ENCODE measurements around the gene CHRNA5.
"Not testable (repeated sequence)": the region's sequence is repeated elsewhere in the genome, so short reads cannot be mapped to it uniquely, and the experiment has no call there.

Gene CHRNA5

DNA sequence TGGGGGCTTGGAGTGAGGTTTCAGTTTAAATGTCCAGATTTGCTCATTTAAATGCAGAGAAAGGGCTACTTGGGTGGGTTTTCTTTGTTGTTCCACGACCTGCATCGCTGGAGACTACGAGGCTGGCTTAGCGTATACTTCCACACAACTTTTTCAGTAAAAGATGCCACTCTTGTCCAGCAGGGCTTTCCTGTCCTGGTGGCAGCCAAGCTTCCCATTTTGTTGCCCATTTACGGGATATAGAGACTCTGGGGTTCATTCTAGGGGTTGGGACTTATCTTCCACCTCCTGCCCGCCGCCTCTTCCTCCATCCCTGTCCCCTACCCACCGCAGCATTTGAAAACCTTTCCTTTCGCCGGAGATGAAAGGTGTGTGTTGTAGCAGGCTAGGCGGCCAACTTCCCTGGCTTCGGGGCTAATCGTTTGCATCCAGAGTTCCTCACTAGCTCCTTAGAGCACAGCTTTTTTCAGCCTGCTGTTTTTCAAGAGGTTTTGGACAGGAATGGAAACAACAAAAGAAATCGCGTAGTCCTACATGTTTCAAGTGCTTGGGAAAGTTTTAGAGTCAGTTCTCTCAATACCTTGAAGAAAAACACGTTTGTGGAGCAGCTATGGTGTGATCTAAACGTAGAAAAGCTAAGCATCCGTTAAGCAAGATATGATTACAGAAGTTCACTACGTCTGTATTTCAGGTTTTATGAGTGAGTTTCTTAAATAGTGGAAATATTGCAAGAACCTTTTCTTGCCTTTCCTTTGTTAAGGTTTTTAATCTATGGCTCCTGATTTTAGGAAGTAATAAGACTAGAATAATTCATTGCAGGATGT, 843 bp downstream of the CHRNA5 start:
- peak; percentile 8 for DNase-seq

DNA sequence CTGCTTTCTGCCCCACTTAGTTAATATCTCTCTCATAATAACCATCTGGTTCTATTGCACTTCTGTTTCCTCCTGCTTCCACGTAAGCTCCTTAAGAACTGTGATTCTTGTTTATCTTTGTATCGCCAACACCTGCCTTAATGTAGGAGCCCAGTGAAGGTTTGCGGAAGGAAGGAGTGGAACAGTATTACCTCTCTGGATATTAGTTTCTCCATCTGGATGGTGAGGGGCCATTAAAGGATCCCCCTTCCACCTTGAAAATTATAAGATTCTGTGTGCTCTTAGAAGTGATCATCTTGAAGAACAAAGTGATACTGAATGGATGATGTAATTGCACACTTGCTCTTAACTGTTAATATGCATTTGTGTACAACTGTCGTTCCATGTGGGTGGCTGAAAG, 2.2 kb downstream of the CHRNA5 start:
- DNase-seq: no peak

DNA sequence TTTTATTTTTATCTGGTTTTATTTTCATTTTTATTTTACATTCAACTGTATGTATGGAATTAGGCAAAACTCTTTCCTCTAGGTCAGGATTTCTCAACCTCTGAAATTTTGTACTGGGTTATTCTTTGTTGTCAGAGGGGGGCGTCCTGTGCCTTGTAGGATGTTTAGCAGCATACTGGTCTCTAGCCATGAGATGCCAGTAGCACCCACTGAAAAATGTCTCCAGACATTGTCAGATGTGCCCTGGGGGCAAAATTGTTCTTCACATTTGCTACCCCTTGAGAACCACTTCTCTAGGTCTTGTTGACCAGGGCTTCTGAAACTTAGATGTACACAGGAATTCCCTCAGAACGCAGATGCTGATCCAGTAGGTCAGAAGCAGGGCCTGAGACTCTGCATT, 5.4 kb downstream of the CHRNA5 start:
- no peak for DNase-seq

DNA sequence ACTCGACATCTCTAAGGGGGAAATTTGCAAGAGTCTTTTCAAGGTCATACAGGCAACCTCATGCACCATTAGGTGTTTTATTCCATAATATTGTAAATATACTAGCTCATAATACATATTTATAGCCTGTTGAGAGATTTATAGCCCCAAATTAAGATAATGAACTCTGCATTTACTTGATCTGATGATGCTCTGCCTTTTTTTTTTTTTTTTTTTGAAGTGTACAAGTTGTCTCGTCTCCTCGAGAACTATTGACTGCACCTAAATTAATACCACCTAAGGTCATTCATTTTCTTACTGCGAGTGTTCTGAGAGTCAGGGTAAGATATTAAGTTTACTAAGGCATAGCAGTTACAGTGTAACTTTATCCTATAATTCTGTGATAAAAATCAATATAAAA, 6.1 kb downstream of the CHRNA5 start:
- no peak for DNase-seq

DNA sequence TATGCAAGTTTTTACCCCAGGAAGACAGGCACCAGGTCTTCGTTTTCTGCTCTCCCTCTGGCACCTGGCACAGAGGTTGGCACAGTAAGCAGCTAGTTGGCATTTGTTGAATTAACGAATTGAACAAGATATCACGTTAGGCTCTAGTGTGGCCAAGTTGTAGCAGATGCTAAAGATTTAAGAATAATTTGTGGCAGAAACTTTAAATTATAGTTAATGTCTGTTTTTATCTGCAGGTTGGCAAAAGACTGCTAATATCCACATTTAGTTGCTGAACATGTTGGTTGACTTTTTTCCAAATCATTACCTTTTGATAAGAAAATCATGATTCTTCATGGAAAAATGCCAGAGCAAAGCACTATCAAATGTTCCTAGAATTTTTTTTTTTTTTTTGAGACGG, 8.1 kb downstream of the CHRNA5 start:
- no peak for DNase-seq

DNA sequence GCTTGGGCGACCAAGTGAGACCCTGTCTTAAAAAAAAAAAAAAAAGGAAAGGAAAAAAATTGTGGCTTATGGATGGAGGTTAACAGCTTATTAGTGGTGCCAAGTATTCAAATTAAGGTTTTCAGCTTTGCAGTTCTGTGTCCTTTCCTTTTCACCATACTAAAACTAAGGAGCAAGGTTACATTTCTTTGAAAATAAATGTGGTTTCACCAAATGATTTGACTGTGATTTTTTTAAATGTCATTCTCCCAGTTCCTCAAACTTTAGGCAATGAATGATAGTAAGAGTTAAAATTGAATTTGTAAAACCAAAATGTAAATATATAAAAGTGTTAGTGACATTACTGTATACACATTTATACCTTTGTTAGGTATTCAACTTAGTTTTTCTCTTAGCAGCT, 9.6 kb downstream of the CHRNA5 start:
- DNase-seq: no peak

DNA sequence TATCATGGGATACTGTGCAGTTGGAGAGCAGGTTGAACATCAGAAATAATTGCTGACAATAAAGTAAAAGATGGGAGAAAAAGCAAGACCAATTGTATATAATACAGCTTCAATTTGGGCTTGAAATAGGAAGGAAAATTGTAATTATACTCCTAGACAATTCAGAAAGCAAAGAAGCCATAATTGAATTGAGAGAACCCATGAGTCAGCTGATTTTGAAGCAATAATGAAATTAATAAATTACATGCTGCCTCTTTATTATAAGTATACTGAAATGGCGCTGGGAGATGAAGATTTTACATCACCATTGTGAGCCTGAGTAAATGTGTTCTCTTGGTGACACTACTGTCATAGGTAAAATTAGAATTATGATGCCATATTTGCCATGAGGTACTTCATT, 32.3 kb downstream of the CHRNA5 start:
- DNase-seq: no peak

DNA sequence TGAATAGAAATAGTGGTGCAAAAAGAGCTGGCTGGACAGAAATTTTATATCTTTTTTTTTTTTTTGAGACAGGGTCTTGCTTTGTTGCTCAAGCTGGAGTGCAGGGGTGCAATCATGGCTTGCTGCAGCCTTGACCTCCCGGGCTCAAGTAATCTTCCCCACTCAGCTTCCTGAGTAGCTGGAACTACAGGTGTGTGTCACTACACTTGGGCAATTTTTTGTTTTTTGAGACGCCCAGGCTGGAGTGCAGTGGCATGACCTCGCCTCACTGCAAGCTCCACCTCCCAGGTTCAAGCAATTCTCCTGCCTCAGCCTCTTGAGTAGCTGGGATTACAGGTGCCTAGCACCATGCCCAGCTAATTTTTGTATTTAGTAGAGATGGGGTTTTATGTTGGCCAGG, 33.0 kb downstream of the CHRNA5 start:
- no peak for DNase-seq

DNA sequence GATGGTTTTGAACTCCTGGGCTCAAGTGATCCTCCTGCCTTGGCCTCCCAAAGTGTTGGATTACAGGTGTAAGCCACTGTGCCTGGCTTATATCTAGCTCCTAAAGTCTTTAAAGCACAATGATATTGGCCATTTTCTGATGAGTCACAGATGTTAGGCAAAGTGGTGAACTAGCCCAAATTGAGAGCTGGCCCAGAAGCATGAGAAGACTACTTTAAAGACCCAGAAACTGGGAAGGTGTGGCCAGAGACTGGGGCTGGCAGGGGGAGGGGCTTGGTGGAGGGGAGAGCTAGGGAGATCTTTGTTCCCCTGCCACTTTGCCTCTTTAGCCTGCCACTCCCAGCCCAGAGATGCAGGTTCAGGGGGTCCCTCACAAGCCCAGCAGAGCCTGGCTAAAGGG, 33.9 kb downstream of the CHRNA5 start:
- no peak for DNase-seq

DNA sequence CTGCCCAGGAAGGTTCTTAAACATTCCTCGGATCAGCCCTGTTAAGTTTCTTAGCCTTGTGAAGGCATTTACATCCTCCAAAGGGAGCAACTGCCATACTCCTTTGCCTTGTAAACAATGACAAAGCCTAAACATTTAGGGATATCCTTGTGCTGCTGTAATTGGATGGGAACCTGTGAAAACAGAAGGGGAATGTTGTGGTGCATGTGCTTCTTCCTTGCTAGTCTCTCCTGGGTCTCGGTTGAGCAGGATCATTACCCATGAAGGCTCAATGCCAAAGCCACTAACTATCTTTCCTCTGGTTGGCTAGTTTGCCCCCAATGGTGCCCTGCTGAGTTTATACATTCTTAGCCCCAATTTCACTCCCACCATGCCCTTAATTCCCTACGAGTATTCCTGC, 38.1 kb downstream of the CHRNA5 start:
- no peak for DNase-seq

DNA sequence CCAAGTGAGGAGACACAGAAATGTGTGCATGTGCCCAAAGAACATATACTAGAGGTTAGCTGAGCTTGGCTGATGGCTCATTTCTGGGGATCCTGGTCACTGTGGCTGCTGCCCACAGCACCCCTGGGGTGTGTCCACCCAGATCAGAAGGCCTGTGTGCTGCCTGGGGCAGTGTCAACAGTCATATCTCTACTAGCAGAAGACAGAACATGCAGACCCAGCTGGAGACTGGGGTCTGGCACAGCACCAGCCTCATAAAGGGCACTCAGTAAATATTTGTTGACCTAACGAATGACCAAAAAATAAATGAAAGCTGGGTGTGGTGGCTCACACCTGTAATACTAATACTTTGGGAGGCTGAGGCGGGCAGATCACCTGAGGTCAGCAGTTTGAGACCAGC, 39.1 kb downstream of the CHRNA5 start:
- no peak for DNase-seq

DNA sequence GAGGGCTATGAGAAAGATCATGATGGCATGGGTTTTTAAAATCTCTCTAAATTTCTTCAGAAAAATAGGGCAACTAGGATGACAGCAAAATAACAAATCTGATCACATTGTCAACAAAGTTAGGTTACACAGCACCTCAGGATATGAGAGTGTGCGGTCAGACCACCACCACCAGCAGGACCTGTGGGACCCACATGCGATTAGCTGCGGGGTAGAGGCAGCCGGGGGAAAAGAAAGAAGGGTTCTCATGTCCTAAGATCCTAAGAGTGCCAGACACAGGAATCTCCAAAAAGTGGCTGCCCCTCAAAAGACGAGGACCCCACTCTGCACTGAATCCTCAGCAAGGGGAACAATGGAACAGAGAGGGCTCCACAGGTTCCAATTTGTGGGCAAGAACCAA, 39.9 kb downstream of the CHRNA5 start:
- DNase-seq: no peak

DNA sequence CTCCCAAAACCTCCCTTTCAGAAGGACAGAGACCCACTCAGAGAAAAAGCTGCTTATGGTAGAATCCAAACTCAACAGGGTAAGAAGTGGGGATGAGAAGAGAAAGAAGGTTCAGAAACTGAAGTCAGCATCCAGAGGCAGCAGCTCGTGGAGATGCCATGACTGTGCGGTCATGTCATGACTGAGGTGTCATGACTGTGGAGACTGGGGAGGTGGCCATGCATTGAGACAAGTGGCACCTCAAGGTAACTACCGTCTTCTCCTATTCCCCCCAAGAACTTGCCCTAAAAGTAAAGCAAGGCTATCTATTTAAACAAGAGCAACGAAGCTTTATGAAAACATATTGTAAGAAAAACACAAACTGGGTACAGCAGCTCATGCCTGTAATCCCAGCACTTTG, 40.4 kb downstream of the CHRNA5 start:
- DNase-seq: no peak

DNA sequence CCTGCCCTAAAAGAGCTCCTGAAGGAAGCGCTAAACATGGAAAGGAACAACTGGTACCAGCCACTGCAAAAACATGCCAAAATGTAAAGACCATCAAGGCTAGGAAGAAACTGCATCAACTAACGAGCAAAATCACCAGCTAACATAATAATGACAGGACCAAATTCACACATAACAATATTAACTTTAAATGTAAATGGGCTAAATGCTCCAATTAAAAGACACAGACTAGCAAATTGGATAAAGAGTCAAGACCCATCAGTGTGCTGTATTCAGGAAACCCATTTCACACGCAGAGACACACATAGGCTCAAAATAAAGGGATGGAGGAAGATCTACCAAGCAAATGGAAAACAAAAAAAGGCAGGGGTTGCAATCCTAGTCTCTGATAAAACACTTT, 44.2 kb downstream of the CHRNA5 start:
- DNase-seq: not testable (repeated sequence)

DNA sequence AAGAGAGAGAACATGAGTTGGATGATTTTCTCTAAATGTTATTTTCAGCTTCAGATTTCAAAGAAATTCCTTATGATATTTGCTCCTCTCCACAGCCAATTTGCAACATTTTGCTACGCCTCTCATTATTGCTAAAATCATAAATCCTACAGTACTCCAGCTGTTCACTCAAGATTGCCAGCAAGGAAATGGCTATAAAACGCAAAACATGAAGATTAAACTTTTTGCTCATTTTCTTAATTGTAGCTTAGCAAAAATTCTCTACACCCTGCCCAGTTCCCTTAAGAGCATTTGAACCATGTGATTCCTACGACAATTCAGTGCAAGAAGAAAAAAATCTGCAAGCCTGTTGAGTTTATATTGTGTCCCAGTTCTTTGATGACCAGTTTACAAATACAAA, 48.7 kb downstream of the CHRNA5 start:
- DNase-seq: no peak

DNA sequence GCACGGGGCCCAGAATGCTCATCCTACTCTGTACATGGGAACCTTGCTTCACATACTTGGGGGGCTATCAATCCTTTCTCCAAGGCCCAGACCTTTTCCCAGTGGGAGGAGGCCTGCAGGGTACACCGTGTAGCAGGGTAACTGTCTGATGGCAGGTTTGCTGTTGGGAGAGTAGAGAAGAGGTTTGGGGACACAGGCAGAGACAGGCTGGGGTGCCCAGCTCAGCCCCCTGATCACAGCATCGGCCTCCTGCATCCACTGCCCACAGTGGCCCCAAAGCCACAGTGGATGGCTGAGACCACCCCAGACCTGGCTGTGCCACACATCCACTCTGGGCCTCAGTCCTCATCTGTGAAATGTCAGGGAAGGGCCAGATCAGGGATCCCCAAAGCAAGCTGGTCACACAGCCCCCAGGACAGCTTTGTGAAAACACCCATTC, 49.9 kb downstream of the CHRNA5 start:
- DNase-seq: no peak

DNA sequence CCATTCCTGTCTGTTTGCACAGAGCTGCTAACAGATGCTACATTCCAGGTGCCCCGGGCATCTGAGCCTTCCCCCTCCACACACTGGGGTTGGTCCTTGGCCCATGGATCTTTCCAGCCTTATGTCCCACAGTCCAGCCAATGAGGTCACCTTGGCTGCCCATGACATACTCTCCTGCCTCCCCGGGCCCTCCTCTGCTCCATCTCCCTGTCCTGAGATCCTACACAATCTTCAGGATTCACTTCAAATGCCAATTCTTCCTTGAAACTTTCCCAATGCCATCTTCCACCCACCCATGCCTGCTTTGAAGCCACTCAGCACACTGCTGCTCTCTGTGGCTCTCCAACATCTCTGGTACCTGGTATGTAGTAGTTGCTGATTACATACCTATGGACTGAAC, 51.2 kb downstream of the CHRNA5 start:
- DNase-seq: no peak

DNA sequence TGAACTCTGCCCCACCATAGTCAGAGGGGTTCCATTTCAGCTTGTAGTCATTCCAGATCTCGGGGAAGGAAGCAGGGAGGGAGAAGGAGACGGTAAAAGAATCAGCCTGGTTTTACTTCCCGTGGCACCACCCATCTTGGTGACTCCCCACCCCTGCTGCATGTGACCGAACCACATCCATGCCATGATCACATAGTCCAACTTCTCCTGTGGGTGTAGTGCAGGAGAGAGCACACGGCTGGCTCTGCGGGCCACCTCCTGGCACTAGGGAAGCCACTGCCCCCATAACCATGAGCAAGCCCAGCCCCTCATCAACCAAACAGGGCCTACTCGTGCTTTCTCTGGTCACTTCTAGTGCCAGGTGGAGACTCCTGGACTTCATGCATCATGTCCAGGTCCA, 51.8 kb downstream of the CHRNA5 start:
- no peak for DNase-seq

DNA sequence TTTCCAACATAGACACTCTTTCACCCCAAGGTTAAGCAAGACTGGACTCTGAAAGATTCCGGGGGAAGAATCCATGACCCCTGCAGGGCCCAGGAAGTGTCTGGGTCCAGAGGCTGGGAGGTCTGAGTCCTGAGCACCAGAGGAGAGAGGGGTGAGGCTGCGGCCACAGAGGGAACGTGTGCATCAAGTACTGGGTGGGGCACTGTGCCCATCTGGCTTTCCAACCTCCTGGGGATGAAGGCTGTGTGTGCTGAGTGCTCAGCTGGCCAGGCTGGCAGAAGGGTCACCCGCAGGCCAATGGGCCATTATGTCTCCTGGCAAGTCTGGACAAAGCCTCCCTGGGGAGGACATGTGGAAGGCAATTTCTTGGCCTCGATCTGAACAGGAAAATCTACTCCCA, 52.2 kb downstream of the CHRNA5 start:
- no peak for DNase-seq

DNA sequence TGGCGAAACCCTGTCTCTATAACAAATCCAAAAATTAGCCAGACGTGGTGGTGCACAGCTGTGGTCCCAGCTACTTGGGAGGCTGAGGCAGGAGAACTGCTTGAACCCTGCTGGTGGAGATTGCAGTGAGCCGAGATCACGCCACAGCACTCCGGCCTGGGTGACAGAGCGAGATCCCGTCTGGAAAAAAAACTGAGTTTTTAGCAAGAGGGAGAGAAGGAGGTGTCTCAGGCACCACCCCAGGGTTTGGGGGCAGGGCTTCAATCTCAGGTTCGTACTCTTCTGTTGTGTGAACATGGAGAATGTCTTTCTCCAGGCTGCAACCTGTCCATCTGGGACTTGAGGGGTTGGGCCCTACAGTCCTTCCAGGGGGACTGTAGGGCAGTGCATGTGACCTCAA, 52.7 kb downstream of the CHRNA5 start:
- DNase-seq: no peak

DNA sequence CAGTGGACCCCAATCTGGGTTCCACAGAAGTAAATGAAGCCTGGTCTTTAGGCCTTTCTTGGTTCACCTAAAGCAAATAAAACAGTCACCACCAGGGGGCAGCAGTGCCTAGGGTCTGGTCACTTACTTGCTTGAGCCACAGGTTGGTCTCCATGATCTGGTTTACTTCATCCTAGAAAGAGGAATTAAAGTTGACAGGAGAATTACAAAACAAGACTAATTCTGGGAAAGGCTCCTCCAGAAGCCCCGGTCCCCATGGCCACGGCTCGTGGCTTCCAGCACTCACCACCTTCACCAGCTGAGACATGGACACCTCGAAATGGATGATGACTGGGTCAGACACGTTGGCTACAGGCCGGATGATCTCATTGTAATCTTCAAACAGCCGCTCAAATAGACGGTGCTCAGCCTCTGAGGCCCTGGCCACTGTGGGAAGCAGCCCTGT, 53.2 kb downstream of the CHRNA5 start:
- DNase-seq: peak; percentile 63

DNA sequence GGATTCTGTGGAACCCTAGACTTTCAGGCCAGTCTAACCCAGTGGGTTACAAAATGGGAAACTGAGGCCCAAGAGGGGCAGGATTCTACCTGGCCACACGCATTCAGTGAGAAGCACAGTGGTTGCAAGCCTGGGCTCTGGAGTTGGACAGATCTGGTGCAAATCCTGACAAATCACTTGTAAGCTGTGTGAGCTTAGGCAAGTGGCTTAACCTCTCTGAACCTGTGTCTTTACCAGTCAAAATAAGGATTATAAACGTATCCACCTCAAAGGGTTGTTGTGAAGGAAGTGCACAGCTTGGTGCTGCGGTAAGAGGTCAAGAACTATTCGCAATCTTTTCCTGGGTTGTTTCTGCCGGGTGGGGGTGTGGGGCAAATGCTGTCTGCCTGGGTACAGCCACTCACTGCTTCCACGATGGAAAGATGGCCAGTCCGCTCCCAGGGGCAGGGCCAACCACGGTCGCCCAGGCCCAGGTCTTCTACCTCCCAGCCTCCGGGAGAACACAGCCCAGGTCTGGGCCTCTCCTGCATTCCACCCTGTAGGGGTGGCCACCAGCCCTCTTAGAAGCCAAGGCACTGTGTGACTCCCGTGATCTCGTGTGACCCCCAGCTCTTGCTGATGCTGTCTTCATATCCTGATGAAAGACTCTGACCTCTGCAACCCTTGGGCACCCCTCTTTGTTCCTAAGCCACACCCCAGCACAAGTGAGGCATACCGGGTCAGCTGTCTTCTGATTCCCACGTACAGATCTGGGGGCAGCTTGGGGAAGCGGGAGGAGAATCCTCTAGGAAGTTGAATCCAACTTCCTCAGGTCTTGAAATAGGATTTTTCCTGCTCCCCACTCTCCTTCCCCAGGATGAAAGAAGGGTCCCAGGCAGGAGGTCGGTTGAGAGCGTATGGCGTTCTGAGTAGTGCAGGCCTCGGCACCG, 54.0 kb downstream of the CHRNA5 start:
- DNase-seq: no peak

DNA sequence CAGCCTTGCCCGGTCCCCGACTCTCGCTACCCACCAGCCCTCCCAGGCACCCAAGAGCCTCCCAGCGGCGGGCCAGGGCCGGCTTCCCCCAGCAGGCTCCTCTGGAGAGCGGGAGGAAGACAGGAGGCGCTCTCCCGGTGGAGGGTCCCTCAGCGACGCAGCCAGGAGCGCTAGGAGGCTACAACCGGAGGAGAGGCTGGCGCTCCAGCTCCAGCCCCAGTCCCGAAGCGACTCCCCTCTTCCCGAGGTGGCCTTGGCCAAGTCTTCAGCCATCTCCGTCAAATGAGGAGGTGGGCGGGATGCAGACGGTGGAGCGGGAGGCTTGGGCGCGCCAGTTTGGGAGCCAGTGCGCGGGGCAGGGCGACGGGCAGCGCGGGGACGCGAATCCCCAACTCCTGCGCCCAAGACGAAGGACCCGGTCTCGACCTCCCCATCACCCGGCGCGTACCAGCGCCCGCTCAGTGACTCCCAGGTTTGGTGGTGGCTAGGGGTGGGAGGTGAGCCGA, 54.8 kb downstream of the CHRNA5 start:
- no peak for DNase-seq
